B cell (primary cell): Measurements from ENCODE around the gene SGTA. TPM values are rescaled to one million over a fixed set of nuclear protein-coding genes. Genes with fewer than 3 reads are reported as not detected.

ENCODE experiments used
- ATAC-seq: fragments of 200-7000 bp; cut with Tn5 transposase; one replicate; pipeline ENCODE4 v1.10.0; 2021; ENCODE audit warnings: low read depth, mild to moderate bottlenecking, moderate number of reproducible peaks, moderate library complexity
- CTCF ChIA-PET: fragments of 350-600 bp; sonication (Branson Sonifier 250); formaldehyde crosslinking; loops from one replicate; lab custom pipeline; 2021; ENCODE audit warnings: antibody characterized with exemption, inconsistent platforms; lab: Charles Lee
- POLR2A ChIA-PET: fragments of 350-600 bp; sonication (Branson Sonifier 250); formaldehyde crosslinking; loops from one replicate; lab custom pipeline; 2021; ENCODE audit warnings: antibody characterized with exemption; lab: Charles Lee
- DNase-seq: peaks from one replicate; pipeline ENCODE4 v3.0.0; 2013
- H2AFZ ChIP-seq: 2 replicates; pipeline ENCODE4 v1.6.1; 2012; ENCODE audit warnings: mild to moderate bottlenecking, low read depth, low read length; ENCODE audit not compliant: insufficient read depth, poor library complexity, severe bottlenecking
- H3K27ac ChIP-seq, 2 donors: 1 replicate in 1 of 2; 2 replicates in 1 of 2; pipeline ENCODE4 v1.5.1; 2012 to 2013; ENCODE audit warnings: low read length in 2 of 2, mild to moderate bottlenecking in 2 of 2, moderate library complexity in 1 of 2
- H3K27me3 ChIP-seq, 4 experiments: fragments of 200-600 bp in 1 of 4; sonication (generic) in 1 of 4; replicated peaks in 1 of 4; 1 replicate in 2 of 4; 2 replicates in 2 of 4; pipeline versions ENCODE4 v1.6.1 to v1.7.0; 2013 to 2016; ENCODE audit warnings: low read length in 3 of 4, mild to moderate bottlenecking in 2 of 4, mixed read lengths in 1 of 4, moderate library complexity in 1 of 4; ENCODE audit not compliant: insufficient read depth in 4 of 4, control insufficient read depth in 3 of 4; ENCODE audit errors: control extremely low read depth in 1 of 4
- H3K36me3 ChIP-seq, 2 experiments: replicated peaks in 1 of 2; 1 replicate in 1 of 2; 2 replicates in 1 of 2; pipeline versions ENCODE4 v1.6.1 to v1.7.1; 2013; ENCODE audit warnings: low read length in 1 of 2; ENCODE audit not compliant: insufficient read depth in 2 of 2, control insufficient read depth in 1 of 2; ENCODE audit errors: control extremely low read depth in 1 of 2, extremely low read depth in 1 of 2
- H3K4me1 ChIP-seq, 2 donors: fragments of 200-600 bp in 1 of 2; sonication (generic) in 1 of 2; 1 replicate in 1 of 2; 2 replicates in 1 of 2; pipeline versions ENCODE4 v1.5.1 to v1.6.1; 2013 to 2017; ENCODE audit warnings: low read length in 2 of 2; ENCODE audit not compliant: control insufficient read depth in 2 of 2, insufficient read depth in 2 of 2
- H3K4me2 ChIP-seq: replicated peaks from 2 replicates; pipeline ENCODE3; 2012; ENCODE audit warnings: mild to moderate bottlenecking, low read depth, low read length; ENCODE audit not compliant: poor library complexity, severe bottlenecking
- H3K4me3 ChIP-seq, 5 experiments: fragments of 200-600 bp in 1 of 5; sonication (generic) in 1 of 5; 1 replicate in 3 of 5; 2 replicates in 2 of 5; pipeline versions ENCODE4 v1.5.1 to v1.7.0; 2011 to 2016; ENCODE audit warnings: low read length in 4 of 5, mild to moderate bottlenecking in 4 of 5, low read depth in 2 of 5, control low read depth in 1 of 5, moderate library complexity in 1 of 5; ENCODE audit not compliant: insufficient read depth in 1 of 5; ENCODE audit errors: control extremely low read depth in 1 of 5, extremely low read depth in 1 of 5
- H3K79me2 ChIP-seq: fragments of 200-600 bp; sonication (generic); one replicate; pipeline ENCODE4 v1.6.0; 2016; ENCODE audit warnings: low read length; ENCODE audit not compliant: control insufficient read depth, insufficient read depth
- H3K9ac ChIP-seq: fragments of 200-600 bp; sonication (generic); 2 replicates; pipeline ENCODE4 v1.6.1; 2017; ENCODE audit warnings: mild to moderate bottlenecking, low read length, moderate library complexity
- H3K9me3 ChIP-seq, 3 donors: one replicate each; pipeline versions ENCODE4 v1.6.1 to v1.7.1; 2013; ENCODE audit warnings: low read length in 2 of 3; ENCODE audit not compliant: control insufficient read depth in 2 of 3, insufficient read depth in 1 of 3; ENCODE audit errors: control extremely low read depth in 1 of 3
- H4K20me1 ChIP-seq: 2 replicates; pipeline ENCODE4 v1.6.0; 2012; ENCODE audit warnings: mild to moderate bottlenecking, low read length; ENCODE audit not compliant: insufficient read depth, control insufficient read depth, poor library complexity, severe bottlenecking
- H3K27ac Mint-ChIP-seq: one replicate; pipeline ENCODE4 v1.8.0; 2021; ENCODE audit warnings: mixed read lengths
- H3K27me3 Mint-ChIP-seq: one replicate; pipeline ENCODE4 v1.8.0; 2021; ENCODE audit warnings: mixed read lengths
- H3K4me1 Mint-ChIP-seq: one replicate; pipeline ENCODE4 v1.8.0; 2021; ENCODE audit warnings: mixed read lengths
- H3K4me3 Mint-ChIP-seq: one replicate; pipeline ENCODE4 v1.8.0; 2021; ENCODE audit warnings: mixed read lengths
- H3K9me3 Mint-ChIP-seq: one replicate; pipeline ENCODE4 v1.8.0; 2022; ENCODE audit warnings: mixed read lengths; ENCODE audit not compliant: insufficient read depth
- EZH2 ChIP-seq: IDR thresholded peaks from 2 replicates; pipeline ENCODE4 v1.6.1; 2012; ENCODE audit warnings: borderline replicate concordance, low read depth, mild to moderate bottlenecking, moderate library complexity, low read length; ENCODE audit not compliant: insufficient read depth, poor library complexity, severe bottlenecking
- WGBS: methylation state at CpG from one replicate; pipeline ENCODE4 v1.1.5; 2013; ENCODE audit warnings: missing lambda C conversion rate; ENCODE audit not compliant: insufficient coverage; 5-methylcytosine and 5-hydroxymethylcytosine counted together
- intact Hi-C: fragments of 100-400 bp; cut with micrococcal nuclease; formaldehyde crosslinking; loops from one replicate; pipeline ENCODE4 v1.10.0; 2022
- polyA plus RNA-seq: library from polyadenylated mRNA; depleted of rRNA; stranded (reverse); fragments of >200 nt; gene quantifications from 2 replicates; pipeline ENCODE4 v1.2.3, GENCODE V29; 2012
- total RNA-seq, 2 donors: library from RNA; stranded (reverse); fragments of 120-200 nt in 1 of 2; gene quantifications; 1 replicate in 1 of 2; 2 replicates in 1 of 2; pipeline versions ENCODE4 v1.2.3 to v1.2.4, GENCODE V29; 2013 to 2022
- TF ChIP-seq, protein P1 (sequence below): fragments of 200-600 bp; IDR thresholded peaks from one replicate; pipeline ENCODE4 v1.8.0; 2022; ENCODE audit warnings: antibody characterized with exemption, mild to moderate bottlenecking

SGTA gene
- total and polyA plus RNA-seq, 2 donors (not counting 1 experiment from before 2014, with no cell fraction given) = 36.6 to 42.0 TPM

DNA sequence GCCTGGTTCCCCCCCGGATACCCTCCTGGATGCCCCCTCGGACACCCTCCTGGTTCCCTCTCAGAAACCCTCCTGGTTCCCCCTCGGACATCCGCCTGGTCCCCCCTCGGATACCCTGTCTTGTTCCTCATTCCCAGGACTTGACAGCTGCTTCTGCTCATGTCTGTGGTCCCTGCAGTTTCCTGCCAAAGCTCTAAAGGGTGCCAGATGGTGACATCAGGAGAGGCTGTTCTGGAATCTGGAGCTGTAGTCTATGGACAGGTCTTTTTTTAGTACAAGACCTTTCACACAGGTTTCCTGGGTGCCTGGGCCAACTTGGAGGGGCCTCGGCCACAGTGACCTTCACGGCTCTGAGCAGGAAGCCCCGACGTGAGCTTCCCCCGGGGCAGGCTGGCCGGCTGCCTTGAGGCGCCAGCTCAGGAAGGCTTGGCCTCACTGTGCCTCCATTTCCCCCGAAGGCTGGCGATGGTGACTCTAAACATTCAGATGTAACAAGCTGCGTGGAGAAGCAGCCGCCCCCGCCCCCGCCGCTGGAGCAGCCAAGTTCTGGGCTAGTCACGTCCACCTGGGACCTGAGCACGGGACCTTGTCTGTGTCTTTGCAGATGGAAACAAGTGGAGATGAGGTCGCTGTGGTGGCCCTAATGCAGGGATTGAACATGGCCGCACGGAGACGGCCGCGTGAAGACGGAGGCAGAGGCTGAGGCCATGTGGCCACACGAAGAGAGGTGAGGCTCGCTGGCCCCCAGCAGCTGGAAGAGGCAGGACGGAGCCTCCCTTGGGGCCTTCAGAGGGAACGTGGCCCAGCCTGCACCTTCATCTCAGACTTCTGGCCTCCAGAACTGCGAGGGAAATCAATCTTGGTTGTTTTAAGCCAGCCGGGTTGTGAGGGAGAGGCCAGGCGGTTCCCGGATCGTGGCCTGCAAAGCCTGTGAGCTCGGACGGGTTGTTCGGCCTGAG, 12.7 kb downstream of the SGTA start:
- Mint-ChIP-seq H3K9me3 (no peaks in the 10 kb centered on the region), H3K27ac (no peak overlapping the region), H3K4me1 (peaks cover 18% of the 10 kb centered on the region), H3K4me3 (no peak overlapping the region), H3K27me3 (no peaks in the 10 kb centered on the region)
- Histone ChIP-seq H3K27ac (no peak overlapping the region), H3K36me3 (peaks cover 0 to 42% of the 10 kb centered on the region in 2 experiments), H2AFZ (no peak overlapping the region), H3K9ac (no peak overlapping the region), H4K20me1 (peaks cover 68% of the 10 kb centered on the region), H3K79me2 (peaks cover 67% of the 10 kb centered on the region), H3K9me3 (no peaks in the 10 kb centered on the region), H3K4me2 (no peak overlapping the region), H3K4me1 (peaks cover 3 to 17% of the 10 kb centered on the region in 2 donors), H3K27me3 (no peaks in the 10 kb centered on the region), H3K4me3 (no peak overlapping the region)
- WGBS = 72% methylated on average over 36 of the region's 40 CpGs
- CTCF ChIA-PET = no interaction called here
- POLR2A ChIA-PET = no interaction called here
- no peak for ATAC-seq
- TF ChIP-seq, protein P1, sequence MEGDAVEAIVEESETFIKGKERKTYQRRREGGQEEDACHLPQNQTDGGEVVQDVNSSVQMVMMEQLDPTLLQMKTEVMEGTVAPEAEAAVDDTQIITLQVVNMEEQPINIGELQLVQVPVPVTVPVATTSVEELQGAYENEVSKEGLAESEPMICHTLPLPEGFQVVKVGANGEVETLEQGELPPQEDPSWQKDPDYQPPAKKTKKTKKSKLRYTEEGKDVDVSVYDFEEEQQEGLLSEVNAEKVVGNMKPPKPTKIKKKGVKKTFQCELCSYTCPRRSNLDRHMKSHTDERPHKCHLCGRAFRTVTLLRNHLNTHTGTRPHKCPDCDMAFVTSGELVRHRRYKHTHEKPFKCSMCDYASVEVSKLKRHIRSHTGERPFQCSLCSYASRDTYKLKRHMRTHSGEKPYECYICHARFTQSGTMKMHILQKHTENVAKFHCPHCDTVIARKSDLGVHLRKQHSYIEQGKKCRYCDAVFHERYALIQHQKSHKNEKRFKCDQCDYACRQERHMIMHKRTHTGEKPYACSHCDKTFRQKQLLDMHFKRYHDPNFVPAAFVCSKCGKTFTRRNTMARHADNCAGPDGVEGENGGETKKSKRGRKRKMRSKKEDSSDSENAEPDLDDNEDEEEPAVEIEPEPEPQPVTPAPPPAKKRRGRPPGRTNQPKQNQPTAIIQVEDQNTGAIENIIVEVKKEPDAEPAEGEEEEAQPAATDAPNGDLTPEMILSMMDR = no peak
- no peak for TF ChIP-seq EZH2
- no peak for DNase-seq
- intact Hi-C loops = no loop called here

DNA sequence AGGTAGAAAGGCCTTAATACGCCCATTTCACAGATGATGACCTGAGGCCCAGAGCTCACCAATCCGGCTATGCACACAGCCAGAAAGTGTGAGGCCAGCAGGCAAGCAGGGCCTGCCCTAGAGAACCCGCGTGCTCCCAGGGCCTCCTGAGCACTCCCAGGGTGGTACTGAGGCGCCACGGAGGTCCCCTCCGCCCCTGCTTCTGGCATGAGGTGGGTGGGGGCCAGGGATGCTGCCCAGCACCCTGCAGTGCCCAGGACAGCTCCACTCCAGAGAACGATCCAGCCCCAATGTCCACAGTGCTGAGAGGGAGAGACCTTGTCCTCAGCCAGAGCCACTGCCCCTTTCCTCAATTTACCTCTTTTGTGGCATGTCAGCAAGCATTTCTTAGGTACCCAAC, 13.9 kb downstream of the SGTA start:
- Histone ChIP-seq H3K4me3 (no peak overlapping the region), H3K9ac (no peak overlapping the region), H3K27ac (no peak overlapping the region), H3K4me1 (peaks cover 0 to 6% of the 10 kb centered on the region in 2 donors), H2AFZ (no peak overlapping the region), H3K79me2 (peaks cover 55% of the 10 kb centered on the region), H4K20me1 (peaks cover 58% of the 10 kb centered on the region), H3K27me3 (no peaks in the 10 kb centered on the region), H3K4me2 (no peak overlapping the region), H3K9me3 (no peaks in the 10 kb centered on the region), H3K36me3 (peaks cover 0 to 50% of the 10 kb centered on the region in 2 experiments)
- no peaks in the 10 kb centered on the region for H3K27me3 Mint-ChIP-seq
- peaks cover 7% of the 10 kb centered on the region for H3K4me1 Mint-ChIP-seq
- POLR2A ChIA-PET = no interaction called here
- TF ChIP-seq, protein P1 = no peak
- TF ChIP-seq EZH2 = no peak
- no peak for DNase-seq
- CTCF ChIA-PET = interaction anchor here (0.8 kb wide), 1 partner anchor 121 kb away, joined by 4 read pairs; no protein-coding TSS in a partner anchor
- H3K4me3 Mint-ChIP-seq = no peak overlapping the region
- no peak for ATAC-seq
- WGBS = 99% methylated on average over 8 of the region's 8 CpGs
- H3K27ac Mint-ChIP-seq = no peak overlapping the region
- no peaks in the 10 kb centered on the region for H3K9me3 Mint-ChIP-seq
- intact Hi-C loops = no loop called here
